ENCODE results near the gene FGR.
A peak's percentile ranks its signal among the peaks of the same experiment; 100 is the strongest.

FGR gene

GRCh38 chr1:27615346-27616192 lies 19.4 kb downstream of the FGR start:
- no peak for DNase-seq (ENCODE audit: low read depth)

DNA sequence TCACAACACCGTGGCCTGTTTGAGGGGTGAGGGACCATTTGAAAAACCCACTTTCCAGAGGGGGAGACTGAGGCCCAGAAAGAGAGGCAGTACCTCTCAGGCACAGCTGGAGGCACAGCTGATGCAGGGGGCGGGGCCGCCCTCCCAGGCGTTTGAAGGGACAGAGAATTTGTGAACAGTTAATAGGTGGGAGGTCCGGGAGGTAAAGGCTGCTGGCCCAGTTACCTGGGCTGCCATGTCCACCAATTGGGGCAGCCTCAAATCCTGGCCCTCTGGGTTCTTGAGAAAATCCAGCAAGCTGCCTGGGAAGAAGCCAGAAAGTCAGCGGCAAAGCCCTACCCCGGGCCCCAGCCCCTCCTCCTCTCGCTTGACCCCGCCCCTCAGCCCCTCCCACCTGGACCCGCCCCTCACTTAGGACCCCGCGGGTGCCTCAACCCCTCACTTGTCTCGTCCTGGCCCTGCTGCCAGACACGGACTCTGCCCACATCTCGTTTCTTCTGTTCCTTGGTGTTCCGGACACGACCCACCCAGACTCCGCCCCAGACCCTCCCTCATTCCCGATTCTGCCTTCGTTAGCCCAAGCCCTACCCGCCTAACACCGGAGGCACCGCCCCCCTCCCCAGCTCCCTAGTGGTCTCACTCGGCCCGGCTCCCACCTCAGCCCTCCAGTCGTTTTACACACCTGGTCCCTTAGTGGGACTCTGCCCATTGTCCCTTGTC lies 20.2 kb downstream of the FGR start:
- DNase-seq (ENCODE audit: low read depth), result no peak

- DNase-seq (ENCODE audit: low read depth), result no peak
Measured at GRCh38 chr1:27614043-27614624, 20.9 kb downstream of the FGR start.

- DNase-seq (ENCODE audit: low read depth), result no peak
Measured at GRCh38 chr1:27612718-27613117, 22.3 kb downstream of the FGR start.

DNA sequence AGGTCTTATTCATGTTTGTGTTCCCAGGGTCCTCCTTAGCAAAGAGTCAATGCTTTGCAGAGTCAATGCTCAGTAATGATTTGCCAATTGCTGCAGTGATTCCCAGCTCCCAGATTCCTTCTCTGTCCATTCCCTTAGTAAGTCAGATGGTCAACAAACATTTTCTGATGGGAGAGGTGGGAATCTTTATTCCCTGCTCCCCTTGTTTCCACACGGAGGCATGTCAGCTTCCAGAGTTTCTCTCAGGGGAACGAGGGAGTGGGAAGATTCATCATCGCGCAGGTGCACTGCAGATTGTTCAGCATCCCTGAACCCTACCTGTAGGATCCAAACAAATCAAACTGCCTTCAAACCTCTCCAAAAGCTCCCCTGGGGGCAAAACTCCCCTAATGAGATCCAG lies 23.5 kb downstream of the FGR start:
- no peak for DNase-seq (ENCODE audit: low read depth)

- no peak for DNase-seq (ENCODE audit: low read depth)
Measured at GRCh38 chr1:27609618-27610240, 25.3 kb downstream of the FGR start.

DNA sequence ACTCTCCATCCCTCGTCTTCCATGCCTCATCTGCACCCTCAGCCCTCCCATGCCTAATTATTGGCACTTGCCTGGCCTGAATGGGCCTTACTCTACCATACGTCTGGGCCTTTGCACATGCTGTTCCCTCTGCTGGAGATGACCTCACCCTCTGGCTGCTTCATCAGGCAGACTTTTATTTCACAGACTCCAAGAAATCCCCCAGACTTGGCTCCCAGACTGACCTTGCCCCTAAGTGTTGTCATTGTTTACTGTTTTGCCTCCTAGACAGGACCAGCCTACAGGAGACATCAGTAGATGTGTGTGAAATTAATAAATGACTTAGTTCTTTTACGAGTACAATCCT lies 25.8 kb downstream of the FGR start:
- no peak for DNase-seq (ENCODE audit: low read depth)

GRCh38 chr1:27607239-27607804 lies 27.7 kb downstream of the FGR start:
- DNase-seq (ENCODE audit: low read depth), result no peak

DNA sequence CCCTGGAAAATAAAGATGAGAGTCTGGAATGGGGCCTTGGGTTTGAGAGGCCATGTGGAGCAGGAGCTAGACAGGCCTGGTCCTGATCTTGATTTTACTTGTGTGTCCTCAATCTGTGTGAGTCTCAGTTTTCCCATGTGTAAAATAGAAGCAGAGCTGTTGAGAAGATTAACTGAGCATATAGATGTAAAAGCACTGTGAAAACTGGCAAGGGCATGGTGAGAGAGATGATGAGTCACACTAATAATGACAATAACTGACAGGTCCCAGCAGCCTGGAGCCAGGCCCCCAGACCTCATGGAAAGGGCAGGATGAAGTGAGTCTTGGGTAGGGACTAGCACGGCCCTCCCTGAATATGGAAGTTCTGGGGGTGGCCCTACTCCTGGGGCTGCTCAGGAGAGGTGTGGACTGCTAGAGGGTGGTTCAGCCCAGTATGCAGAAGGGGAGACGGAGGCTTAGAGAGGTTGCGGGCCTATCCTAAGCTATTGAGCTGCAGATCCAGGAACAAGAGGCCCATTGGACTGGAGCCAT lies 28.2 kb downstream of the FGR start:
- DNase-seq (ENCODE audit: low read depth), result no peak

GRCh38 chr1:27605796-27606707 lies 28.9 kb downstream of the FGR start:
- DNase-seq (ENCODE audit: low read depth), result peak; percentile 34

DNA sequence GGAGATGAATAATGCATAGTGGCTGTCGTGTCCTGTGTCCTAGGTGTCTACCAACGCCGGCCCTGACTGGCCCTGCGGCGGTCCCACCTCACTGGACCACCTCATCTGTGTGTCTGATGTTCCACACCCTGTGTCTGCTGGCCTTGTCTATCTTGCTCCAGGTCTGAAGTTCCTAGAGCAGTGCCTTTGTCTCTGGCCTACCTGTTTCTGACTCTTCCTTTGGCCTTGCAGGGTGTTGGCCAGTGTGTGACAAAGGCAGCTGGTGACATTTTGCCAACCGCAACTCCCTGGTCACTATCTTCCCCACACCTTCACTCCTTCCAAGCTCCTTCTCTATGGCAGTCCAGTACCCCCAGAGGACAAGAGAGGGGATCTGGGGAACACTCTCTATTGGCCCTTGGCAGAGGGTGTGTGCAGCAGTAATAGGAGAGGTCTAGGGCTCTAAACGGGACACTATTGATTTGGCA lies 29.7 kb downstream of the FGR start:
- DNase-seq (ENCODE audit: low read depth), result no peak

GRCh38 chr1:27604579-27605299 lies 30.2 kb downstream of the FGR start:
- no peak for DNase-seq (ENCODE audit: low read depth)

- DNase-seq (ENCODE audit: low read depth), result peak; percentile 91
Measured at GRCh38 chr1:27603681-27604578, 31.1 kb downstream of the FGR start, which contains the start of gene AHDC1. TSS of gene AHDC1 (minus strand) at chr1:27604144. CDS start at chr1:27552115, 52,029 bp downstream.

GRCh38 chr1:27603309-27603680 lies 31.7 kb downstream of the FGR start:
- DNase-seq (ENCODE audit: low read depth), result no peak

DNA sequence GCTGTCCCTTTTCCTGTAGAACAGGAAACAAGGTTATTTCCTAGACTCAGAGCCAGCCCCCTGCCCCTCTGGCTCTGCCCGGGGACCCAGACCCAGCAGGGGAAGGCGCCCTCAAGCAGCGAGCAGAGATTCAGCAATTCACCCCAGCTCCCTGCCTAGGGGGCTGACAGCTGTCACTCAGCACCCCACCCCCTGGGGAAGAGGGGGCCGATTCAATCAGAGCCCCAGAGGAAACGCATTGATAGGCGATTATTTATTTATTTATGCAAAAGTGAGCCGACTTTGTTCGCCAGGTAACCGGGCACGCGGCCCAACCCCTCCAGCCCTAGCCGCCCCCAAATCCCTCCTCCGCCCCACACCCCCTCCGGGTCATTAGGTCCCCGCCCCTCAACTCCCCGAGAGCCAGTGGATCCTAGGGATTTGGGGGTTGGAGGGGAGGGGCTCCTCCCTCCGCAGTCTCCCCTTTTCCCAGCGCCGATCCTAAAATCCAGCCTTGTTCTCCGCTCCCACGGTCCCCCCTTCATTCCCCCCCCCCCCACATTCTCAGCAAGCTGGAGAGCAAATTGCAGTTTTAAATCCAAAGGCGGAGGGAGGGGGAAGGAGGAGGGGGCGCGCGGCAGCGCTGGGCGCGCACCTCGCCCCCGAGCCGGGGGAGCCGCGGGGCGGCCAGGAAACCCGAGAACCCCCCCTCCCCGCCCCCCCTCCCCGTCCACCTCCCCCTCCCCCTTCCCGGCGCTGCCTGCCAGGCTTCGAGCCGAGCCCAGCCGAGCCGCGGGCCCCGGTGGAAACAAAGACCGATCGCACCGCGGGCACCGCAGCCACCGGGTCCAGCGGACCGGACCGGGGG lies 32.3 kb downstream of the FGR start:
- DNase-seq (ENCODE audit: low read depth), result peak; percentile 41

GRCh38 chr1:27601771-27602461 lies 33.1 kb downstream of the FGR start:
- DNase-seq (ENCODE audit: low read depth), result peak; percentile 45

GRCh38 chr1:27601321-27601770 lies 33.6 kb downstream of the FGR start:
- DNase-seq (ENCODE audit: low read depth), result no peak
